ENCODE data around the gene XPNPEP3.

DNA sequence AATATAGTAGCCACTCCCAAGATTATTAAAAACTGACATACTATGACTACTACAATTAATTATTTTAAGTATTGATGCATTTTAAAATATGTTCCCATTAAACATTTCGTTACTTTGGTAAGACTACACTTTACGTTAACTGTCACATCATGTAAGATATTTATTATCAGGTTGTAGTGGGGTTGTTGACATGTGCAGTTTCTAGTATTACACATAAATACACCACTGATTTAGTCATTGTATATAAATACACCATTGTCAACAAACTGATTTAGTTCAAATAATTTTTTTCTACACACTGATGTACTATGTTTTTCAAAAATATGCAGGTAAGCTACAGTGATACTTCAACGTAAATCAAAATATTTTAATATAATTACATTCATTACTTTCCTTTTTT is 12.0 kb upstream of the XPNPEP3 start:
- TF ChIP-seq, protein P1, sequence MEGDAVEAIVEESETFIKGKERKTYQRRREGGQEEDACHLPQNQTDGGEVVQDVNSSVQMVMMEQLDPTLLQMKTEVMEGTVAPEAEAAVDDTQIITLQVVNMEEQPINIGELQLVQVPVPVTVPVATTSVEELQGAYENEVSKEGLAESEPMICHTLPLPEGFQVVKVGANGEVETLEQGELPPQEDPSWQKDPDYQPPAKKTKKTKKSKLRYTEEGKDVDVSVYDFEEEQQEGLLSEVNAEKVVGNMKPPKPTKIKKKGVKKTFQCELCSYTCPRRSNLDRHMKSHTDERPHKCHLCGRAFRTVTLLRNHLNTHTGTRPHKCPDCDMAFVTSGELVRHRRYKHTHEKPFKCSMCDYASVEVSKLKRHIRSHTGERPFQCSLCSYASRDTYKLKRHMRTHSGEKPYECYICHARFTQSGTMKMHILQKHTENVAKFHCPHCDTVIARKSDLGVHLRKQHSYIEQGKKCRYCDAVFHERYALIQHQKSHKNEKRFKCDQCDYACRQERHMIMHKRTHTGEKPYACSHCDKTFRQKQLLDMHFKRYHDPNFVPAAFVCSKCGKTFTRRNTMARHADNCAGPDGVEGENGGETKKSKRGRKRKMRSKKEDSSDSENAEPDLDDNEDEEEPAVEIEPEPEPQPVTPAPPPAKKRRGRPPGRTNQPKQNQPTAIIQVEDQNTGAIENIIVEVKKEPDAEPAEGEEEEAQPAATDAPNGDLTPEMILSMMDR (IDR thresholded peaks at IDR 0.05; ENCODE audit: low read length) = no peak
- no peak for TF ChIP-seq EZH2 (IDR thresholded peaks at IDR 0.05; ENCODE audit: borderline replicate concordance, low read length)
